ENCODE results near the gene GRK6. TPM values are rescaled to one million over a fixed set of nuclear protein-coding genes. Genes with fewer than 3 reads are reported as not detected.
"Not testable (repeated sequence)": the region's sequence is repeated elsewhere in the genome, so short reads cannot be mapped to it uniquely, and the experiment has no call there.

GRK6 gene
- total RNA-seq, 1 donor from 2014 or later = 20.6 TPM

GRCh38 chr5:177405805-177406204 lies 20.7 kb upstream of the GRK6 start:
- Histone ChIP-seq H3K36me3 (no peaks in the 10 kb centered on the region), H3K4me1 (peaks cover 17 to 21% of the 10 kb centered on the region in 2 donors), H3K4me3 (no peak overlapping the region), H3K27me3 (peaks cover 27% of the 10 kb centered on the region), H3K27ac (no peak overlapping the region), H3K9me3 (no peaks in the 10 kb centered on the region)
- intact Hi-C loops (cut with DNase I) = no loop called here
- no peak for TF ChIP-seq CTCF (IDR thresholded peaks at IDR 0.05)
- no peak for DNase-seq (ENCODE audit: low spot score in 2 of 2)

GRCh38 chr5:177409043-177409801 lies 17.3 kb upstream of the GRK6 start, which contains the start of gene F12:
Gene F12 (minus strand): TSS chr5:177409564. CDS start chr5:177409527, 37 bp downstream.
- H3K4me1 ChIP-seq = peaks cover 3 to 4% of the 10 kb centered on the region in 2 donors
- intact Hi-C loops (cut with DNase I) = no loop called here
- TF ChIP-seq CTCF (IDR thresholded peaks at IDR 0.05) = no peak

GRCh38 chr5:177410575-177410974 lies 15.9 kb upstream of the GRK6 start:
- H3K36me3 ChIP-seq = no peaks in the 10 kb centered on the region
- H3K27ac ChIP-seq = no peak overlapping the region
- intact Hi-C loops (cut with DNase I) = no loop called here
- DNase-seq (ENCODE audit: low spot score in 2 of 2) = no peak
- no peak for TF ChIP-seq CTCF (IDR thresholded peaks at IDR 0.05)
- H3K9me3 ChIP-seq = no peaks in the 10 kb centered on the region
- H3K27me3 ChIP-seq = no peaks in the 10 kb centered on the region
- no peaks in the 10 kb centered on the region for H3K4me1 ChIP-seq
- no peak overlapping the region for H3K4me3 ChIP-seq

More at GRCh38 chr5:177409043-177409801, 17.3 kb upstream of the GRK6 start, which contains the start of gene F12:
- Histone ChIP-seq H3K36me3 (no peaks in the 10 kb centered on the region), H3K27me3 (no peaks in the 10 kb centered on the region), H3K4me3 (no peak within 1 kb of the TSS), H3K9me3 (no peaks in the 10 kb centered on the region), H3K27ac (no peak within 1 kb of the TSS)
- DNase-seq (ENCODE audit: low spot score in 2 of 2) = no peak

GRCh38 chr5:177412603-177413233 lies 13.8 kb upstream of the GRK6 start:
- H3K9me3 ChIP-seq = no peaks in the 10 kb centered on the region
- H3K4me1 ChIP-seq = no peaks in the 10 kb centered on the region
- no peak overlapping the region for H3K4me3 ChIP-seq
- intact Hi-C loops (cut with DNase I) = no loop called here
- no peaks in the 10 kb centered on the region for H3K27me3 ChIP-seq
- no peaks in the 10 kb centered on the region for H3K36me3 ChIP-seq
- no peak for TF ChIP-seq CTCF (IDR thresholded peaks at IDR 0.05)
- H3K27ac ChIP-seq = no peak overlapping the region
- no peak for DNase-seq (ENCODE audit: low spot score in 2 of 2)

- no peak for TF ChIP-seq CTCF (IDR thresholded peaks at IDR 0.05)
- intact Hi-C loops (cut with DNase I) = no loop called here
- Histone ChIP-seq H3K27me3 (no peaks in the 10 kb centered on the region), H3K4me1 (no peaks in the 10 kb centered on the region), H3K27ac (no peak overlapping the region), H3K36me3 (no peaks in the 10 kb centered on the region), H3K4me3 (no peak overlapping the region), H3K9me3 (no peaks in the 10 kb centered on the region)
- no peak for DNase-seq (ENCODE audit: low spot score in 2 of 2)
Observed at GRCh38 chr5:177414481-177414880, 12.0 kb upstream of the GRK6 start.

- H3K9me3 ChIP-seq; H3K36me3 ChIP-seq; H3K4me1 ChIP-seq; H3K4me3 ChIP-seq; H3K27ac ChIP-seq; intact Hi-C loops (cut with DNase I); DNase-seq (ENCODE audit: low spot score in 2 of 2); H3K27me3 ChIP-seq: not testable (repeated sequence)
Observed at GRCh38 chr5:177417081-177417480, 9.4 kb upstream of the GRK6 start.

All from ascending aorta (tissue), 2 donors.